Vagina (tissue), 2 donors: Measurements from ENCODE around the gene OPN4. TPM values are rescaled to one million over a fixed set of nuclear protein-coding genes. Genes with fewer than 3 reads are reported as not detected.

ENCODE experiments used
- DNase-seq, 2 donors: peaks; one replicate each; pipeline ENCODE4 v3.0.0-alpha.2; 2017; ENCODE audit errors: extremely low spot score in 2 of 2
- H3K27ac ChIP-seq: fragments of 200-600 bp; sonication (generic); one replicate; pipeline ENCODE4 v1.5.1; 2019
- H3K27me3 ChIP-seq: fragments of 200-600 bp; sonication (generic); one replicate; pipeline ENCODE4 v1.5.1; 2019
- H3K36me3 ChIP-seq, 2 donors: fragments of 200-600 bp; sonication (generic); one replicate each; pipeline ENCODE4 v1.5.1; 2017 to 2019
- H3K4me1 ChIP-seq: fragments of 200-600 bp; sonication (generic); one replicate; pipeline ENCODE4 v1.5.1; 2019
- H3K4me3 ChIP-seq, 2 donors: fragments of 200-600 bp; sonication (generic); 1 replicate in 1 of 2; 2 replicates in 1 of 2; pipeline ENCODE4 v1.5.1; 2016 to 2019
- H3K9me3 ChIP-seq: fragments of 200-600 bp; sonication (generic); one replicate; pipeline ENCODE4 v1.5.1; 2019
- CTCF ChIP-seq, 3 experiments: fragments of 450-650 bp in 2 of 3; fragments of 200-600 bp in 1 of 3; sonication (generic) in 1 of 3; IDR thresholded peaks; one replicate each; pipeline ENCODE4 v1.5.1; 2017 to 2019; ENCODE audit warnings: antibody characterized with exemption in 3 of 3, mild to moderate bottlenecking in 2 of 3, moderate library complexity in 2 of 3
- POLR2A ChIP-seq, 2 donors: fragments of 450-650 bp; IDR thresholded peaks; one replicate each; pipeline ENCODE4 v1.6.1; 2017; ENCODE audit warnings: antibody characterized with exemption in 2 of 2, mild to moderate bottlenecking in 2 of 2, moderate library complexity in 2 of 2
- POLR2AphosphoS5 ChIP-seq, 2 donors: sonication (generic); formaldehyde crosslinking; IDR thresholded peaks; one replicate each; pipeline ENCODE4 v1.9.0; 2017; ENCODE audit warnings: antibody characterized with exemption in 2 of 2, mild to moderate bottlenecking in 2 of 2, low read depth in 1 of 2; ENCODE audit not compliant: insufficient read depth in 1 of 2
- intact Hi-C: fragments of 100-400 bp; cut with DNase I; formaldehyde crosslinking; loops from one replicate; pipeline ENCODE4 v1.15.1; 2023
- total RNA-seq: library from RNA; depleted of rRNA; stranded (reverse); fragments of >200 nt; gene quantifications from one replicate; pipeline ENCODE4 v1.2.3, GENCODE V29; 2016

Gene OPN4
- total RNA-seq, 1 donor from 2014 or later = not detected

GRCh38 chr10:86698207-86698940 lies 44.0 kb downstream of the OPN4 start:
- DNase-seq = no peak
- H3K4me1 ChIP-seq = no peaks in the 10 kb centered on the region
- H3K27ac ChIP-seq = no peak overlapping the region
- H3K9me3 ChIP-seq = no peaks in the 10 kb centered on the region
- no peaks in the 10 kb centered on the region for H3K36me3 ChIP-seq
- H3K27me3 ChIP-seq = no peaks in the 10 kb centered on the region
- TF ChIP-seq POLR2A (IDR thresholded peaks at IDR 0.05) (no peak), CTCF (IDR thresholded peaks at IDR 0.05) (no peak), POLR2AphosphoS5 (IDR thresholded peaks at IDR 0.05; ENCODE audit: insufficient read depth in 1 of 2, low read depth in 1 of 2) (no peak)
- intact Hi-C loops = no loop called here
- no peak overlapping the region for H3K4me3 ChIP-seq

DNA sequence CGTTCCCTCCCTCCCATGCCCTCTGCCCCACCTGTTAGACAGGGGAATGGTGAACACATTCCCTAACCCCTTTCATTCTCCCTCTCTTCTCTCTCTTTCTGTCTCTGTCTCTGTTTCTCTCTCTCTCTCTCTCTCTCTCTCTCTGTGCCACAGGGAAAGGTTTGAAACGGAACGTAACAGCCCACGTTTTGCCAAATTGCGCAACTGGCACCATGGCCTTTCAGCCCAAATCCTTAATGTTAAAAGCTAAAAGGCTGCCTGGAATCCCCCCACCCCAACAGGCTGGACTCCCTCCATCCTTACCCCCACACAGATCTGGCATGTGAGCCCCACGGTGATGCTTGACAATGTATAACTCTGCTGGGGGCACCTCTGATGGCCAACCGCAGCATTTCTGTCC lies 44.8 kb downstream of the OPN4 start:
- TF ChIP-seq POLR2A (IDR thresholded peaks at IDR 0.05) (no peak), POLR2AphosphoS5 (IDR thresholded peaks at IDR 0.05; ENCODE audit: insufficient read depth in 1 of 2, low read depth in 1 of 2) (no peak), CTCF (IDR thresholded peaks at IDR 0.05) (no peak)
- Histone ChIP-seq H3K9me3 (no peaks in the 10 kb centered on the region), H3K27ac (no peak overlapping the region), H3K4me1 (no peaks in the 10 kb centered on the region), H3K4me3 (no peak overlapping the region), H3K36me3 (no peaks in the 10 kb centered on the region), H3K27me3 (no peaks in the 10 kb centered on the region)
- intact Hi-C loops = no loop called here
- DNase-seq = no peak

DNA sequence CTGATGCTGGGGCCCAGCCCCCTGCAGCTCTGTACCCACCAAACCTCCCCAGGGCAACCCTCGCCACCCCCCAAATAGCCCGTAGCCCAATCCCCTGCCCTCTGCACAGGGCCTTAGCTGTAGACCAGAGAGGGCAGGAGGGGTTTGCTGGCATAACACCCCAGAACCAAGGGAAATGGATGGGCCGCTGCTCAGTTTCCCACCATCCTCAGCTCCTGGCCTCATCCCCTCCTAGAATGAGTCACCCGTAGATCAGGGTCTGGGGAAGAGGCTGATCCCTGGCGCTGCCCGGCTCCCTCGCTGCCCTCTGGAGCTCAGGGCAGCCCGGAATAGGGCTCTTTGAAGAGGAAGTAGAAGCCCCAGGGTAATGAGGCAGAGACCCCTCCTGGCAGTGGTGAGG lies 45.2 kb downstream of the OPN4 start:
- Histone ChIP-seq H3K4me1 (no peaks in the 10 kb centered on the region), H3K27ac (no peak overlapping the region), H3K36me3 (no peaks in the 10 kb centered on the region), H3K4me3 (no peak overlapping the region), H3K27me3 (no peaks in the 10 kb centered on the region), H3K9me3 (no peaks in the 10 kb centered on the region)
- DNase-seq = no peak
- intact Hi-C loops = no loop called here
- TF ChIP-seq CTCF (IDR thresholded peaks at IDR 0.05) = no peak
- no peak for TF ChIP-seq POLR2AphosphoS5 (IDR thresholded peaks at IDR 0.05; ENCODE audit: insufficient read depth in 1 of 2, low read depth in 1 of 2)
- TF ChIP-seq POLR2A (IDR thresholded peaks at IDR 0.05) = no peak

- H3K36me3 ChIP-seq = no peaks in the 10 kb centered on the region
These were observed 45.9 kb downstream of the OPN4 start for GRCh38 chr10:86699991-86700840.

More at GRCh38 chr10:86699991-86700840, 45.9 kb downstream of the OPN4 start:
- Histone ChIP-seq H3K27ac (no peak overlapping the region), H3K4me1 (no peaks in the 10 kb centered on the region), H3K9me3 (no peaks in the 10 kb centered on the region), H3K4me3 (no peak overlapping the region), H3K27me3 (no peaks in the 10 kb centered on the region)
- TF ChIP-seq POLR2AphosphoS5 (IDR thresholded peaks at IDR 0.05; ENCODE audit: insufficient read depth in 1 of 2, low read depth in 1 of 2) = no peak
- TF ChIP-seq CTCF (IDR thresholded peaks at IDR 0.05) = no peak
- no peak for TF ChIP-seq POLR2A (IDR thresholded peaks at IDR 0.05)
- intact Hi-C loops = no loop called here
- DNase-seq = no peak
